PC-9 (cell line): Measurements from ENCODE around the gene SND1. TPM values are rescaled to one million over a fixed set of nuclear protein-coding genes. Genes with fewer than 3 reads are reported as not detected.
A peak's percentile ranks its signal among the peaks of the same experiment; 100 is the strongest.

ENCODE experiments used
- BruUV-seq: library from RNA; stranded (reverse); fragments of 400-500 nt; replicated peaks from 2 replicates; lab custom pipeline; 2021; lab: Mats Ljungman, UMichigan
- CTCF ChIA-PET: fragments of 300-600 bp; sonication (Branson Sonifier 250); formaldehyde crosslinking; loops from one replicate; lab custom pipeline; 2022; ENCODE audit warnings: antibody characterized with exemption; lab: Charles Lee
- POLR2A ChIA-PET: fragments of 300-600 bp; sonication (Branson Sonifier 250); formaldehyde crosslinking; loops from one replicate; lab custom pipeline; 2022; ENCODE audit warnings: antibody characterized with exemption; ENCODE audit not compliant: unreplicated experiment; lab: Charles Lee
- DNase-seq, 2 experiments: peaks; one replicate each; pipeline versions ENCODE4 v3.0.0 to v3.0.0-alpha.2; 2015 to 2022; ENCODE audit warnings: mixed read lengths in 1 of 2
- H2AFZ ChIP-seq: fragments of 200-600 bp; sonication (generic); 2 replicates; pipeline ENCODE4 v1.8.1; 2017; ENCODE audit warnings: antibody characterized with exemption
- H3F3A ChIP-seq: fragments of 200-600 bp; sonication (generic); 2 replicates; pipeline ENCODE4 v1.8.1; 2017; ENCODE audit warnings: antibody characterized with exemption, mild to moderate bottlenecking, low read depth; ENCODE audit not compliant: insufficient read depth
- H3K27ac ChIP-seq: fragments of 200-600 bp; sonication (generic); 2 replicates; pipeline ENCODE4 v1.6.1; 2016; ENCODE audit warnings: mixed run types
- H3K27me3 ChIP-seq: fragments of 200-600 bp; sonication (generic); 2 replicates; pipeline ENCODE4 v1.6.1; 2016; ENCODE audit warnings: low read depth, mixed run types; ENCODE audit not compliant: insufficient read depth
- H3K36me3 ChIP-seq: fragments of 200-600 bp; sonication (generic); 2 replicates; pipeline ENCODE4 v1.6.1; 2016; ENCODE audit warnings: low read depth, mixed run types
- H3K4me1 ChIP-seq: fragments of 200-600 bp; sonication (generic); replicated peaks from 2 replicates; pipeline ENCODE4 v1.6.1; 2016; ENCODE audit warnings: mixed run types; ENCODE audit not compliant: insufficient read depth
- H3K4me2 ChIP-seq: fragments of 200-600 bp; sonication (generic); 2 replicates; pipeline ENCODE4 v1.6.1; 2017; ENCODE audit warnings: mixed run types
- H3K4me3 ChIP-seq: fragments of 200-600 bp; sonication (generic); 2 replicates; pipeline ENCODE4 v1.6.1; 2016; ENCODE audit warnings: mixed run types
- H3K79me2 ChIP-seq: fragments of 200-600 bp; sonication (generic); 2 replicates; pipeline ENCODE4 v1.6.1; 2017; ENCODE audit warnings: low read depth, mixed run types
- H3K9me2 ChIP-seq: fragments of 200-600 bp; sonication (generic); 2 replicates; pipeline ENCODE4 v1.8.1; 2017; ENCODE audit warnings: mild to moderate bottlenecking; ENCODE audit not compliant: insufficient read depth
- H3K9me3 ChIP-seq: fragments of 200-600 bp; sonication (generic); 2 replicates; pipeline ENCODE4 v1.8.1; 2016; ENCODE audit warnings: low read depth; ENCODE audit not compliant: insufficient read depth
- H4K20me1 ChIP-seq: fragments of 200-600 bp; sonication (generic); 2 replicates; pipeline ENCODE4 v1.8.1; 2017; ENCODE audit not compliant: insufficient read depth
- CTCF ChIP-seq: fragments of 200-600 bp; sonication (generic); conservative IDR thresholded peaks from 2 replicates; pipeline ENCODE4 v1.6.1; 2017; ENCODE audit warnings: mixed run types, antibody characterized with exemption, mild to moderate bottlenecking, moderate library complexity
- EZH2 ChIP-seq: fragments of 200-600 bp; sonication (generic); IDR thresholded peaks from 2 replicates; pipeline ENCODE4 v1.8.0; 2017; ENCODE audit warnings: antibody characterized with exemption, low read depth
- intact Hi-C: fragments of 100-400 bp; cut with micrococcal nuclease; formaldehyde crosslinking; loops from one replicate; pipeline ENCODE4 v1.10.0; 2022; ENCODE audit not compliant: unreplicated experiment
- total RNA-seq: library from RNA; stranded (reverse); gene quantifications from 2 replicates; pipeline ENCODE4 v1.2.3, GENCODE V29; 2021

The SND1 gene
- total RNA-seq, 1 experiment from 2014 or later = 273 TPM

GRCh38 chr7:127706766-127707165 is 54.8 kb downstream of the SND1 start:
- Histone ChIP-seq H3K9me2 (no peaks in the 10 kb centered on the region), H3K4me1 (no peaks in the 10 kb centered on the region), H3K9me3 (peaks cover 8% of the 10 kb centered on the region), H3K4me2 (no peak overlapping the region), H3K27ac (no peak overlapping the region), H3K4me3 (no peak overlapping the region), H2AFZ (no peak overlapping the region), H3K36me3 (peaks cover 50% of the 10 kb centered on the region), H4K20me1 (peaks cover 64% of the 10 kb centered on the region), H3F3A (peaks cover 34% of the 10 kb centered on the region), H3K79me2 (peaks cover 11% of the 10 kb centered on the region; the same call in 1 of the 2 replicates), H3K27me3 (no peaks in the 10 kb centered on the region)
- ChIA-PET POLR2A (no interaction called here), CTCF (no interaction called here)
- TF ChIP-seq EZH2 = no peak
- no peak for TF ChIP-seq CTCF
- BruUV-seq = no TSS peak
- intact Hi-C loops = loop anchor here (5.0 kb wide), 1 partner anchor 431 kb away; no protein-coding TSS in a partner anchor
- no peak for DNase-seq

DNA sequence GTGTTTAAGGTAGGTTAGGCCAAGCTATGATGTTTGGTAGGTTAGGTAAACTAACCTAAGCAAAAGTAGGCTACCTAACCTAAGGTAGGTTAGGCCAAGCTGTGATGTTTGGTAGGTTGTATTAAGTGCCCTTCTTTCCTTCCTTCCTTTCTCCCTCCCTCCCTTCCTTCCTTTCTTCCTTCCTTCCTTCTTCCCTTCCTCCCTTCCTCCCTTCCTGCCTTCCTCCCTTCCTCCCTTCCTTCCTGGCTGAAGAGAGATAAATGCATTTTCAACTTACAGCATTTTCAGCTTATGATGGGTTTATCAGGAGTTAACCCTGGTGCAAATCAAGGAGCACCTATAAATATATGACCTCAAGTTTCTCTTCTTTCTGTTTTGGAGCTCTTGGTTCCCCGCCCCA is 56.2 kb downstream of the SND1 start:
- no peak overlapping the region for H3K27ac ChIP-seq
- H2AFZ ChIP-seq = no peak overlapping the region
- ChIA-PET CTCF (interaction anchor here (0.6 to 1.6 kb wide), 6 partner anchors 135 to 719 kb away, joined by 3 to 14 read pairs (median 4); no protein-coding TSS in a partner anchor), POLR2A (no interaction called here)
- H3K4me3 ChIP-seq = no peak overlapping the region
- no peaks in the 10 kb centered on the region for H3K27me3 ChIP-seq
- H3K9me3 ChIP-seq = peaks cover 8% of the 10 kb centered on the region
- H3F3A ChIP-seq = peaks cover 48% of the 10 kb centered on the region
- intact Hi-C loops = loop anchor here (1.0 to 5.0 kb wide), 3 partner anchors 429 to 614 kb away; no protein-coding TSS in a partner anchor
- H3K9me2 ChIP-seq = no peaks in the 10 kb centered on the region
- no peak for DNase-seq
- TF ChIP-seq CTCF = no peak
- no peak for TF ChIP-seq EZH2
- H3K4me1 ChIP-seq = no peaks in the 10 kb centered on the region
- no TSS peak for BruUV-seq
- peaks cover 16% of the 10 kb centered on the region; the same call in 1 of the 2 replicates for H3K79me2 ChIP-seq
- peaks cover 53% of the 10 kb centered on the region for H4K20me1 ChIP-seq
- no peak overlapping the region for H3K4me2 ChIP-seq
- peaks cover 55% of the 10 kb centered on the region for H3K36me3 ChIP-seq

DNA sequence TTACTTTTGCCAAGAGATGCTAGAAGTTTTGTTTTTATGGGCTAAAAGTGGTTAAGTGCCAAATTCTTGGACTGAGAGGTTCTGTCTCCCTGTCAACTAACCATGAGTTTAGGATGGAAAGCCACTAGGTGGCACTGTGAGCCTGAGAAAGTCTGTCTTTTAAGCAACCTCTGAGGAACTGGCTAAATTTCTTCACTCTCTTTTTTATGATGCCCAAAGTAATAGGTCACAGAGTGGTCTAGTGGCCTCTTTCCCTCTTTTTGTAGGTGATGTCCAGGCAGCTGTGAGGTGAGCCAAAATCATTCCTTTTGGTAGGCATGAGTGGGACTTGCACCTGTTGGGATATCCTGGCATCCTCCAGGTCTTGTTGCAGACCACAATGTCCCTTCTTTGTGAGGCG is 56.8 kb downstream of the SND1 start:
- ChIA-PET POLR2A (no interaction called here), CTCF (interaction anchor here (0.6 to 1.8 kb wide), 3 partner anchors 134 to 501 kb away, joined by 4 to 14 read pairs (median 13); no protein-coding TSS in a partner anchor)
- no peak overlapping the region for H3K4me3 ChIP-seq
- H3K79me2 ChIP-seq = peaks cover 16% of the 10 kb centered on the region; the same call in 1 of the 2 replicates
- no peak overlapping the region for H3K27ac ChIP-seq
- no peak overlapping the region for H3K4me2 ChIP-seq
- H3F3A ChIP-seq = peaks cover 48% of the 10 kb centered on the region
- H3K27me3 ChIP-seq = no peaks in the 10 kb centered on the region
- peaks cover 8% of the 10 kb centered on the region for H3K9me3 ChIP-seq
- no TSS peak for BruUV-seq
- H2AFZ ChIP-seq = no peak overlapping the region
- H3K36me3 ChIP-seq = peaks cover 55% of the 10 kb centered on the region
- H3K9me2 ChIP-seq = no peaks in the 10 kb centered on the region
- H3K4me1 ChIP-seq = no peaks in the 10 kb centered on the region
- H4K20me1 ChIP-seq = peaks cover 47% of the 10 kb centered on the region
- no peak for TF ChIP-seq EZH2
- peak; percentile 82 for TF ChIP-seq CTCF
- peak; percentile 46 to 54 for DNase-seq
- intact Hi-C loops = loop anchor here (1.0 to 5.0 kb wide), 3 partner anchors 429 to 614 kb away; no protein-coding TSS in a partner anchor
